ENCODE data around the gene ALDH3B1. TPM values are rescaled to one million over a fixed set of nuclear protein-coding genes. Genes with fewer than 3 reads are reported as not detected.

ALDH3B1 gene
- total and polyA plus RNA-seq, 2 donors (not counting 3 experiments of a cell fraction or from before 2014, with no cell fraction given): 0.13 to 1.0 TPM

DNA sequence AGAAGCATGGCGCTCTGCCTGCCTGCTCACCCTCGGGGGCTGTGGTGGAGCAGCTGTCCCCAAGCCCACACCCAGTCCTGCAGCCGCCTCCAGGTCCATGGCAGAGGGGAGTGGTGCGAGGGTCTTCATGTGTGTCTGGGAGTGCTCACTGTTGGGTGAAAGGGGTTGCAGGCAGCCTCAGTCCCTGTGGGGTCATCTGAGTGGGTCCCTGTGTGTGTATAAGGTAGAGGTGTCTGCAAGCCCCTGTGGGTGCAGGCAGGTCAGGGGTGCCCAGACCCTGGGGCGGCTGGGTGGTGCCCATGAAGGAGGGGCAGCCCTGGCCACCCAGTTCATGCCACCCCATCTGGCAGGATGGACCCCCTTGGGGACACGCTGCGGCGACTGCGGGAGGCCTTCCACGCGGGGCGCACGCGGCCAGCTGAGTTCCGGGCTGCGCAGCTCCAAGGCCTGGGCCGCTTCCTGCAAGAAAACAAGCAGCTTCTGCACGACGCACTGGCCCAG lies 4.9 kb downstream of the ALDH3B1 start:
- BruUV-seq (replicated peaks): no TSS peak
- TF ChIP-seq POLR2A (IDR thresholded peaks at IDR 0.05; ENCODE audit: low read depth, low read length): no peak
- no peak for TF ChIP-seq EZH2 (IDR thresholded peaks at IDR 0.05; ENCODE audit: borderline replicate concordance, low read depth, low read length, severe bottlenecking)
- TF ChIP-seq, protein P1, sequence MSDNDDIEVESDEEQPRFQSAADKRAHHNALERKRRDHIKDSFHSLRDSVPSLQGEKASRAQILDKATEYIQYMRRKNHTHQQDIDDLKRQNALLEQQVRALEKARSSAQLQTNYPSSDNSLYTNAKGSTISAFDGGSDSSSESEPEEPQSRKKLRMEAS (IDR thresholded peaks at IDR 0.05; ENCODE audit: insufficient read depth, insufficient read length): no peak
- TF ChIP-seq FOS (IDR thresholded peaks at IDR 0.05; ENCODE audit: borderline replicate concordance, insufficient read depth, low read length): no peak
- TF ChIP-seq GATA2 (IDR thresholded peaks at IDR 0.05; ENCODE audit: insufficient read depth, insufficient read length, low read depth, low read length): no peak
- no peak for TF ChIP-seq JUN (IDR thresholded peaks at IDR 0.05; ENCODE audit: borderline replicate concordance, insufficient read depth, insufficient read length, low read depth)
- TF ChIP-seq MYC (IDR thresholded peaks at IDR 0.05; ENCODE audit: low read depth, low read length): no peak
- no peak for TF ChIP-seq POLR2AphosphoS5 (IDR thresholded peaks at IDR 0.05; ENCODE audit: insufficient read depth, low read depth, low read length)
- TF ChIP-seq, protein P2, sequence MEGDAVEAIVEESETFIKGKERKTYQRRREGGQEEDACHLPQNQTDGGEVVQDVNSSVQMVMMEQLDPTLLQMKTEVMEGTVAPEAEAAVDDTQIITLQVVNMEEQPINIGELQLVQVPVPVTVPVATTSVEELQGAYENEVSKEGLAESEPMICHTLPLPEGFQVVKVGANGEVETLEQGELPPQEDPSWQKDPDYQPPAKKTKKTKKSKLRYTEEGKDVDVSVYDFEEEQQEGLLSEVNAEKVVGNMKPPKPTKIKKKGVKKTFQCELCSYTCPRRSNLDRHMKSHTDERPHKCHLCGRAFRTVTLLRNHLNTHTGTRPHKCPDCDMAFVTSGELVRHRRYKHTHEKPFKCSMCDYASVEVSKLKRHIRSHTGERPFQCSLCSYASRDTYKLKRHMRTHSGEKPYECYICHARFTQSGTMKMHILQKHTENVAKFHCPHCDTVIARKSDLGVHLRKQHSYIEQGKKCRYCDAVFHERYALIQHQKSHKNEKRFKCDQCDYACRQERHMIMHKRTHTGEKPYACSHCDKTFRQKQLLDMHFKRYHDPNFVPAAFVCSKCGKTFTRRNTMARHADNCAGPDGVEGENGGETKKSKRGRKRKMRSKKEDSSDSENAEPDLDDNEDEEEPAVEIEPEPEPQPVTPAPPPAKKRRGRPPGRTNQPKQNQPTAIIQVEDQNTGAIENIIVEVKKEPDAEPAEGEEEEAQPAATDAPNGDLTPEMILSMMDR (IDR thresholded peaks at IDR 0.05; ENCODE audit: extremely low read depth in 1 of 2, insufficient read depth in 1 of 2, low read depth in 1 of 2, low read length in 2 of 2): no peak
- no peak for DNase-seq (ENCODE audit: low read depth, low spot score)
- dilution Hi-C loops (cut with MboI; ENCODE audit: extremely low pct_ligation_motif_present, low sequenced_read_pairs): no loop called here
- Histone ChIP-seq H3K9me3 (replicated peaks; ENCODE audit: control insufficient read depth, insufficient read depth, low read length) (no peaks in the 10 kb centered on the region), H3K4me3 (replicated peaks in 1 of 3; ENCODE audit: insufficient read depth in 1 of 3, low read depth in 1 of 3, low read length in 3 of 3) (no peak overlapping the region), H4K20me1 (replicated peaks; ENCODE audit: control insufficient read depth, extremely low read depth, insufficient read depth, low read length) (no peaks in the 10 kb centered on the region), H3K9me1 (replicated peaks; ENCODE audit: control insufficient read depth, extremely low read depth, insufficient read depth, low read length) (no peaks in the 10 kb centered on the region), H3K9ac (replicated peaks; ENCODE audit: extremely low read depth, insufficient read depth, low read length) (no peak overlapping the region), H3K79me2 (ENCODE audit: control insufficient read depth, insufficient read depth, low read length) (no peaks in the 10 kb centered on the region), H3K27ac (ENCODE audit: insufficient read depth, low read depth, low read length) (peak overlapping the region; percentile 62), H3K4me1 (ENCODE audit: control insufficient read depth, extremely low read depth, insufficient read depth, low read length) (peaks cover 9% of the 10 kb centered on the region), H2AFZ (ENCODE audit: low read depth, low read length) (peak overlapping the region; percentile 77), H3K4me2 (ENCODE audit: insufficient read depth, low read length) (no peak overlapping the region), H3K27me3 (ENCODE audit: control insufficient read depth in 2 of 2, insufficient read depth in 2 of 2, low read length in 2 of 2) (no peaks in the 10 kb centered on the region), H3K36me3 (ENCODE audit: control insufficient read depth in 2 of 2, extremely low read depth in 1 of 2, insufficient read depth in 2 of 2, low read length in 2 of 2) (no peaks in the 10 kb centered on the region)
- POLR2A ChIA-PET: no interaction called here
- no peak for FAIRE-seq
- CTCF ChIA-PET: interaction anchor here (1.0 to 1.2 kb wide), 2 partner anchors 9 to 50 kb away, joined by 3 to 4 read pairs; no protein-coding TSS in a partner anchor
- intact Hi-C loops (cut with micrococcal nuclease): no loop called here

Measured in endothelial cell of umbilical vein (primary cell).